Mesendoderm (in vitro differentiated cells): ENCODE measurements around the gene PTPN1.

Experiments
- DNase-seq: peaks from one replicate; pipeline ENCODE4 v3.0.0; 2013
- H2AK5ac ChIP-seq: 2 replicates; pipeline ENCODE4 v1.6.1; 2013; ENCODE audit warnings: low read length, inconsistent platforms
- H2BK120ac ChIP-seq: 2 replicates; pipeline ENCODE4 v1.6.1; 2013; ENCODE audit warnings: low read depth, mild to moderate bottlenecking, low read length, moderate library complexity, mixed read lengths
- H2BK15ac ChIP-seq: replicated peaks from 2 replicates; pipeline ENCODE4 v1.6.1; 2013; ENCODE audit warnings: low read depth, mild to moderate bottlenecking, moderate library complexity
- H2BK5ac ChIP-seq: 2 replicates; pipeline ENCODE4 v1.6.1; 2013; ENCODE audit warnings: low read length, inconsistent platforms
- H3K18ac ChIP-seq: 2 replicates; pipeline ENCODE4 v1.6.1; 2013; ENCODE audit warnings: mild to moderate bottlenecking, low read length, mixed read lengths
- H3K23ac ChIP-seq: one replicate; pipeline ENCODE4 v1.6.1; 2013; ENCODE audit warnings: low read length
- H3K27ac ChIP-seq: 2 replicates; pipeline ENCODE4 v1.5.1; 2013; ENCODE audit warnings: low read depth, mild to moderate bottlenecking, inconsistent platforms, low read length, moderate library complexity
- H3K27me3 ChIP-seq: 2 replicates; pipeline ENCODE4 v1.6.1; 2013; ENCODE audit warnings: low read length, control low read depth, mild to moderate bottlenecking, inconsistent platforms; ENCODE audit not compliant: insufficient read depth, poor library complexity
- H3K36me3 ChIP-seq: 2 replicates; pipeline ENCODE4 v1.6.1; 2013; ENCODE audit warnings: low read length, inconsistent platforms; ENCODE audit not compliant: control insufficient read depth, insufficient read depth
- H3K4ac ChIP-seq: one replicate; pipeline ENCODE4 v1.6.1; 2013; ENCODE audit warnings: low read depth, mild to moderate bottlenecking, low read length, moderate library complexity
- H3K4me1 ChIP-seq: 2 replicates; pipeline ENCODE4 v1.6.1; 2013; ENCODE audit warnings: low read depth, low read length, inconsistent platforms; ENCODE audit not compliant: control insufficient read depth
- H3K4me2 ChIP-seq: 2 replicates; pipeline ENCODE4 v1.6.1; 2013; ENCODE audit warnings: low read length
- H3K4me3 ChIP-seq: 2 replicates; pipeline ENCODE4 v1.5.1; 2013; ENCODE audit warnings: mild to moderate bottlenecking, low read length
- H3K56ac ChIP-seq: one replicate; pipeline ENCODE4 v1.6.1; 2013; ENCODE audit warnings: low read length
- H3K79me1 ChIP-seq: 2 replicates; pipeline ENCODE4 v1.6.1; 2013; ENCODE audit warnings: low read length, inconsistent platforms
- H3K79me2 ChIP-seq: 2 replicates; pipeline ENCODE4 v1.6.1; 2013; ENCODE audit warnings: mild to moderate bottlenecking, low read length; ENCODE audit not compliant: control insufficient read depth, insufficient read depth
- H3K9ac ChIP-seq: 2 replicates; pipeline ENCODE4 v1.6.1; 2013; ENCODE audit warnings: low read length, inconsistent platforms
- H4K5ac ChIP-seq: one replicate; pipeline ENCODE4 v1.6.1; 2013; ENCODE audit warnings: low read length
- H4K8ac ChIP-seq: one replicate; pipeline ENCODE4 v1.6.1; 2013; ENCODE audit warnings: low read depth, mild to moderate bottlenecking, control low read depth, low read length, moderate library complexity
- WGBS: extraction: QIAGEN DNeasy Blood & Tissue Kit; methylation state at CpG from one replicate; pipeline ENCODE4 v1.1.7; 2013; ENCODE audit warnings: low lambda C conversion rate, missing lambda C conversion rate; ENCODE audit not compliant: insufficient coverage; ENCODE audit errors: extremely low coverage; 5-methylcytosine and 5-hydroxymethylcytosine counted together

PTPN1 gene

GRCh38 chr20:50585214-50585613 lies 75.0 kb downstream of the PTPN1 start:
- no peak overlapping the region for H3K56ac ChIP-seq
- H3K23ac ChIP-seq: no peak overlapping the region
- no peak overlapping the region for H2BK120ac ChIP-seq
- H3K36me3 ChIP-seq: no peaks in the 10 kb centered on the region
- no peak overlapping the region for H3K4me3 ChIP-seq
- H3K4me2 ChIP-seq: no peak overlapping the region
- H4K8ac ChIP-seq: no peak overlapping the region
- no peak overlapping the region for H3K18ac ChIP-seq
- H2BK5ac ChIP-seq: no peak overlapping the region
- H3K4ac ChIP-seq: no peak overlapping the region
- no peaks in the 10 kb centered on the region for H3K79me2 ChIP-seq
- WGBS: no CpG with 5 or more reads among the region's 5 CpGs
- H2BK15ac ChIP-seq: no peak overlapping the region
- H4K5ac ChIP-seq: no peak overlapping the region
- no peak overlapping the region for H3K27ac ChIP-seq
- H2AK5ac ChIP-seq: no peak overlapping the region
- H3K9ac ChIP-seq: no peak overlapping the region
- H3K27me3 ChIP-seq: no peaks in the 10 kb centered on the region
- DNase-seq: no peak
- H3K79me1 ChIP-seq: no peaks in the 10 kb centered on the region
- H3K4me1 ChIP-seq: no peaks in the 10 kb centered on the region

DNA sequence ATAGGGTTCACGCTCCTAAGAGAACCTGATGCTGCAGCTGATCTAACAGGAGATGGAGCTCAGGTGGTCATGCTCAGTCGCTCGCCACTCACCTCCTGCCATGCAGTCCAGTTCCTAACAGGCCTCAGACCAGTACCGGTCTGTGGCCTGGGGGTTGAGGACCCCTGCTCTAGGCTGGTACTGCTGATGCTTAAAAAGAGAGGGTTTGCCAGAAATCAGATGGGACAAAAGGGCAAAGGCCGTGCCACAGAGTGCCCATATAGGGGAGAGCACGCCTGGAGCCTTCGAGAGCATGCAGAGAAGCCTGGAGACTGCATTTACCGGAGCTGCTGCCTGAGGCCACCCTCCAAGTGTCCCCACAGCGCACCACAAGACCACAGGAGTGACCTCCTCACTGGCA lies 75.5 kb downstream of the PTPN1 start:
- WGBS: no CpG with 5 or more reads among the region's 9 CpGs
- Histone ChIP-seq H3K79me2 (no peaks in the 10 kb centered on the region), H4K5ac (no peak overlapping the region), H2BK5ac (no peak overlapping the region), H3K27me3 (no peaks in the 10 kb centered on the region), H3K4me2 (no peak overlapping the region), H3K4me3 (no peak overlapping the region), H3K56ac (no peak overlapping the region), H3K18ac (no peak overlapping the region), H2BK15ac (no peak overlapping the region), H2AK5ac (no peak overlapping the region), H3K79me1 (no peaks in the 10 kb centered on the region), H4K8ac (no peak overlapping the region), H3K9ac (no peak overlapping the region), H3K4ac (no peak overlapping the region), H3K4me1 (no peaks in the 10 kb centered on the region), H3K27ac (no peak overlapping the region), H2BK120ac (no peak overlapping the region), H3K36me3 (no peaks in the 10 kb centered on the region), H3K23ac (no peak overlapping the region)
- DNase-seq: no peak

- no peak overlapping the region for H3K56ac ChIP-seq
- no peak overlapping the region for H3K4me3 ChIP-seq
- H2BK5ac ChIP-seq: no peak overlapping the region
- H4K8ac ChIP-seq: no peak overlapping the region
- H3K36me3 ChIP-seq: no peaks in the 10 kb centered on the region
- no peaks in the 10 kb centered on the region for H3K4me1 ChIP-seq
- H2BK15ac ChIP-seq: no peak overlapping the region
- H3K23ac ChIP-seq: no peak overlapping the region
- H3K9ac ChIP-seq: no peak overlapping the region
- no peak for DNase-seq
- no peaks in the 10 kb centered on the region for H3K79me2 ChIP-seq
- no peak overlapping the region for H4K5ac ChIP-seq
- H3K79me1 ChIP-seq: no peaks in the 10 kb centered on the region
- no peak overlapping the region for H2AK5ac ChIP-seq
- no peaks in the 10 kb centered on the region for H3K27me3 ChIP-seq
- no peak overlapping the region for H2BK120ac ChIP-seq
- WGBS: no CpG with 5 or more reads among the region's 13 CpGs
- no peak overlapping the region for H3K4ac ChIP-seq
- no peak overlapping the region for H3K4me2 ChIP-seq
- no peak overlapping the region for H3K27ac ChIP-seq
- H3K18ac ChIP-seq: no peak overlapping the region
Measured at GRCh38 chr20:50586531-50587232, 76.5 kb downstream of the PTPN1 start.

DNA sequence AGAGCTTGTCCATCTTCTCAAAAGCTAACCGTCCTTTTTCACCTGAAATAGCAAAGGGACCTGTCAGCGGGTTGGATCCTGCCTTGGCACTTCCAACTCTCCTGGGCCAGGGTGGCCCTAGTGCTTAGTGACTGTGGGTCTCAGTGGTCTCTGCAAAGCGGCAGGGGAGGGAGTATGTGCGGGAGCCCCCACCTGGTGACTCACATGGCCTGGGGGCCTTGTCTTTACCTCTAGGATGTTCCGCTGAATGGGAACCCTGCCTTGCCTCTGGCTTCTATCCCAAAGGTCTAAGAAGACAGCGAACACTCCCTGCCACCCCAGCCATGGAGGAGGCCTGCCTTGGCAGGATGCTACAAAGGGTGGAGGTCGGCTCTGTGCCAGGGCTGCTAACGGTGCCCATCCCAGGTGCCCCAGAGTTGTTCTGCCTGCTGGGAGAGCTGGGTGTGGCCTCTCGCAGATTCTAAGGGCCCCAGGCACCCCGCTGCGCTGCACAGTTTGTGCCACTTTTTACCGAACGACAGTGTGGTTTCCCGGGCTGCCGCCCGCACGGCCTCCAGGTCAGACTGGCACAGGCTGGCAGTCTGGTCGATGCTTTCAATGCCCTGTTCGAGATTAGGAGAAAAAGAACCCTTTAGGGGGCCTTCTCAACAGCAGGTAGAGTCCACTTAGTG lies 77.2 kb downstream of the PTPN1 start:
- Histone ChIP-seq H2BK5ac (no peak overlapping the region), H2BK15ac (no peak overlapping the region), H3K79me1 (no peaks in the 10 kb centered on the region), H3K18ac (no peak overlapping the region), H3K4ac (no peak overlapping the region), H4K8ac (no peak overlapping the region), H3K27me3 (no peaks in the 10 kb centered on the region), H3K23ac (no peak overlapping the region), H4K5ac (no peak overlapping the region), H3K4me1 (no peaks in the 10 kb centered on the region), H2BK120ac (no peak overlapping the region), H3K9ac (no peak overlapping the region), H3K4me2 (no peak overlapping the region), H3K36me3 (no peaks in the 10 kb centered on the region), H3K27ac (no peak overlapping the region), H3K56ac (no peak overlapping the region), H3K79me2 (no peaks in the 10 kb centered on the region), H3K4me3 (no peak overlapping the region), H2AK5ac (no peak overlapping the region)
- WGBS: no CpG with 5 or more reads among the region's 19 CpGs
- no peak for DNase-seq

GRCh38 chr20:50588034-50588736 lies 78.0 kb downstream of the PTPN1 start:
- H3K23ac ChIP-seq: no peak overlapping the region
- no peaks in the 10 kb centered on the region for H3K36me3 ChIP-seq
- no peaks in the 10 kb centered on the region for H3K4me1 ChIP-seq
- H2BK120ac ChIP-seq: no peak overlapping the region
- no peak overlapping the region for H2BK5ac ChIP-seq
- no peak overlapping the region for H2BK15ac ChIP-seq
- H3K56ac ChIP-seq: no peak overlapping the region
- no peaks in the 10 kb centered on the region for H3K79me2 ChIP-seq
- peak; percentile 77 for DNase-seq
- no peaks in the 10 kb centered on the region for H3K27me3 ChIP-seq
- H3K27ac ChIP-seq: no peak overlapping the region
- H3K18ac ChIP-seq: no peak overlapping the region
- no CpG with 5 or more reads among the region's 12 CpGs for WGBS
- no peak overlapping the region for H4K5ac ChIP-seq
- no peak overlapping the region for H3K4me3 ChIP-seq
- no peak overlapping the region for H3K9ac ChIP-seq
- H3K79me1 ChIP-seq: no peaks in the 10 kb centered on the region
- H3K4ac ChIP-seq: no peak overlapping the region
- H2AK5ac ChIP-seq: no peak overlapping the region
- no peak overlapping the region for H3K4me2 ChIP-seq
- H4K8ac ChIP-seq: no peak overlapping the region
